Hepatic stellate cell (primary cell): ENCODE measurements around the gene CDH23.
"Not testable (repeated sequence)": the region's sequence is repeated elsewhere in the genome, so short reads cannot be mapped to it uniquely, and the experiment has no call there.

Source experiments
- DNase-seq: peaks from one replicate; pipeline ENCODE4 v3.0.0; 2011; ENCODE audit warnings: low spot score

Gene CDH23

GRCh38 chr10:71396711-71397295 lies at the start of gene CDH23:
TSS of gene CDH23 (plus strand) at chr10:71396920. CDS start at chr10:71439832, 42,912 bp downstream.
- DNase-seq, result no peak

GRCh38 chr10:71347587-71348395 lies 48.9 kb upstream of the CDH23 start:
- no peak for DNase-seq

DNA sequence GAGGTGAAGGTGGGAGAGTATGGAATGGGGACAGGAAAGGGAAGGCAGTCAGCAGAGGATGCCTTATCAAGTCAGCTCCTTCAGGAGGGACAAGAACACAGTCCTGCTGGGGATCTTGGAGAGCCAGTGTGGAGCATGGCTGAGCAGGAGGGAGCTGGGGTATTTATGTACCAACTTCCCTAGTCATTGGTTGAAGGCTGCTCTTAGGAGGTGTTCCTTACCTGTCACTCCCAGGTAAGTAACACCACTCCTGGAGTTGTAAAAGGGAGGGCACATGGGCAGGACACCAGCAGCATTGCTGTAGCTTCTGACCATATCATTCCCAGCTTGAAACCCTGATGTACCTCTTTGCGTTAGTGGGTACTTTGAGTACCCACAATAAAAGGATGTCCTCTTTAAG lies 47.9 kb upstream of the CDH23 start:
- no peak for DNase-seq

GRCh38 chr10:71349406-71349805 lies 47.3 kb upstream of the CDH23 start:
- no peak for DNase-seq

- no peak for DNase-seq
Measured at GRCh38 chr10:71351087-71351486, 45.6 kb upstream of the CDH23 start.

DNA sequence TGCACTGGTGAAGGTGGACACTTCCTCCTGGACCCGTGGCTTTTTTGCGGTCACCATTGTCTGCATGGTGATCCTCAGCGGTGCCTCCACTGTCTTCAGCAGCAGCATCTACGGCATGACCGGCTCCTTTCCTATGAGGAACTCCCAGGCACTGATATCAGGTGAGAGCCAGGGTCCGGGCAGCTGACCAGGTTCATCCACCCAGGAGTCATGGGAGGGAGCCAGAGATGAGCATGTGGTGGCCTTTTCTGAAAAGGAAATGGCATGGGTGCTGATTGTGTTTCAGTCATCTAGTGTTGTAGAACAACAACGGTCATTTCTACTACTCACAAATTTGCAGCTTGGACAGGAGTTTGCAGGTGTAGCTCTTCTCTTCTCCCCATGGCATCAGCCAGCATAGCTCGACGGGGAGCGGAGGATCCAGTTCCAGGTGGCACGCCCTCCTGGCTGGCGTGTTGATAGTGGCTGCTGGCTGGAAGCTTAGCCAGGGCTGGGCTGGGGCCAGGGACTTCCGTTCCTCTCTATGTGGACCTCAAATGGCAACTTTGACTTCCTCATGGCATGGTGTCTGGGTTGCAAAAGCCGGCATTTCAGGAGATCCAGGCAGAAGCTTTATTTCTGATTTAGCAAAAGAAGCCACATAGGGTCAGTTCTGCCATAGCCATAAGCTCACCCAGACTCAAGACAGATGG lies 44.9 kb upstream of the CDH23 start:
- no peak for DNase-seq

DNA sequence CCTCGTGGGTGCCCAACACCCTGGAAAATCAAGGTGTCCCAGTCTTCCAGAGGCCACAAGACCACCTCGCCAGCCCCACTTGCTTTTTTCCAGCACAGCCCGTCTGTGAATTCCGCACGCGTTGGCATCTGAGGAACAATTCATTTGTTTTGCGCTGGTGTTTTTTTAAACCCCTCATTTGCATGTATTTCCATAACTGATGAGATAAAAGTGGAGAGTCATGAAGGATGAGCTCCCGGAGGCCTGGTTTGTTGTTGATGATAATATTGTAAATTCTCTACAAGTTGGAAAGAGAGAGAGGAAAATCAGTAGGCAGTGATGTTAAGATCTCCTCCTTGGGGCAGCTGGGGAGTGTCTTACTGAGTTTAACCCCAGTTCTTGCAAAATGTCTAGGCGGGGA lies 43.1 kb upstream of the CDH23 start:
- DNase-seq, result no peak

DNA sequence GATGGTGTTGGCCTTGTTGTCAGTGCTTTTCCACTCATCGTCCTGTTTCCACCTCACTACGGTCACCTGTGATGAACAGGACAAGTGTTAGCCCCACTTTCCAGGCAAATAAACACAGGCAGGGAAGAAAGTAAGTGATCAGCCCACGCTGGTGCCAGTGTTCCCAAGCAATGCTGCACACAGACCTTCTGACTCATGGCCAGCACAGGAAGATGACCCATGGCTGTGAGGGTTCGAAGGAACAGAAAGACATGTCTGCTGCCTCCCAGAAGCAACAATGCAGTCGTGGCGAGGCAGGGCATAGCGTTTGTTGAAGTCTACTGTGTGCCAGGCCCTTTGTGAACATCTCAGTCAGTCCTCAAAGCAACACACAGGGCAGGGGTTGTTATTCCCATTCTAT lies 41.9 kb upstream of the CDH23 start:
- DNase-seq, result no peak

- no peak for DNase-seq
Measured at GRCh38 chr10:71355886-71356285, 40.8 kb upstream of the CDH23 start.

DNA sequence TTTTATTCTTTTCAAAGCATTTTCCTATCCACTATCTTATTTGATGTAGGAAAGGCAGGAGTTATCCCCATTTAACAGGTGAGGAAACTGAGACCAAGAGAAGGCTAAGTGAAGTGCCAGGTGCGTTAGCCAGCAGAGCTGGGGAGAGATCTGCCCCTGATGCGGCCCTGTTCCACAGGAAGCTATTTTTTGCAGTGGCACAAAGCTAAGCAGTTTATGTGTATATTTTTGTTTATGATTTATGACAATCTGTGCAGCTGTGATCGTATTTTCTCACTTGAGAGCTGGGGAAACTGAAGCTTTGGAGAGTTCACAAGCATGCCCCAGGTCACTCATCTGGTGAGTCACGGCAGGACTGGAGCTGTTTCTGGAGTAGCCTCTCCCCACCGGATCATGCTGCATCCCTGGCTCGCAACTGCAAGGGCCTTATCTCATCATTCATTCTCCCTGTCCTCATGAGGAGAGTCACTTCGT lies 38.9 kb upstream of the CDH23 start:
- DNase-seq, result no peak

GRCh38 chr10:71358277-71358676 lies 38.4 kb upstream of the CDH23 start:
- DNase-seq, result no peak

DNA sequence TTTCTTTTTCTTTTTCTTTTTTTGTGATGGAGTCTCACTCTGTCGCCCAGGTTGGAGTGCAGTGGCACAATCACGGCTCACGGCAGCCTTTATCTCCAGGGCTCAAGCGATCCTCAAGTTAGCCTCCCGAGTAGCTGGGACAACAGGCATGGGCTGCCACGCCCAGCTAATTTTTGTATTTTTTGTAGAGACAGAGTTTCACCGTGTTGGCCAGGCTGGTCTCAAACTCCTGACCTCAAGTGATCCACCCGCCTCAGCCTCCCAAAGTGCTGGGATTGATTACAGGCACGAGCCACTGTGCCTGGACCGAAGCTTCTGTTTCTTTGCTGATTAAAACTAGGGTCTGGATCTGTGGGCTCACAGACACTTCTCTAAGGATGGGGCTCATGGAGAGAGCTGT lies 37.8 kb upstream of the CDH23 start:
- DNase-seq, result not testable (repeated sequence)

GRCh38 chr10:71359364-71360046 lies 37.2 kb upstream of the CDH23 start:
- DNase-seq, result no peak

DNA sequence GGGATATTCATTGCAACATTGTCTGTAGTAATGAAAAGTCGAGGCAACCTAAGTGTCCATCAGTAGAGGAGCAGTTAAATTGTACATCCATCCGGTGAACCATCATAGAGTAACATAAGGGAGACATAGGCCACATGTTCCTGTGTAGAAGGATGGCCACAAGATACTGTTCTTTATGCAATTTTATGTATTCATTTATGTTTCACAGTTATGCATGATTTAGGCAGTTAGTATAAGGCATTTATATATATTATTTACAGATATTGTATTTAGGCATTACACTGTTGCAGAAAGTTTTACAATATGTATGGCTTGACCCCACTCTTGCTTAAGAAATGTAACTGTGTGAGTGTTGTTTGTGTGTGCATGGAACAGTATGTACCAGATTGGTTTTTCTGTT lies 36.0 kb upstream of the CDH23 start:
- DNase-seq, result no peak

DNA sequence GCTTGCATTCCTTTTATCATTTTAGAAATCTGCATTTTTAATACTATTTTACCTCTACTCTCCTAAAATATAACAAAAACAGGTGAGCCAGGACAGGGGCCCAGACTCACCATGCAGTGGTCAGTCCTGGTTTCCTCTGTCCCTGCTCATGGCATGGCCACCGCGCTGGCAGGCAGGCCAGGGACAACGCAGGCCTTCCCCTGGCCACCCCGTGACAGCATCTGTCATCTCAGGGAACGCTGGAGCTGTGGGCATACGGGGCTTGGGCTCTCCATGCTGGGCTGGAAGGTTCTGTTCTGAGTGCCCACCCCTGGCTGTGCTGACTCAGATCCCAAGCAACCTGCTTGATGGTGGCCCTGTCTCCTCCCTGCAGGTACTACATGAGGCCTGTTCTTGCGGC lies 35.1 kb upstream of the CDH23 start:
- DNase-seq, result no peak

DNA sequence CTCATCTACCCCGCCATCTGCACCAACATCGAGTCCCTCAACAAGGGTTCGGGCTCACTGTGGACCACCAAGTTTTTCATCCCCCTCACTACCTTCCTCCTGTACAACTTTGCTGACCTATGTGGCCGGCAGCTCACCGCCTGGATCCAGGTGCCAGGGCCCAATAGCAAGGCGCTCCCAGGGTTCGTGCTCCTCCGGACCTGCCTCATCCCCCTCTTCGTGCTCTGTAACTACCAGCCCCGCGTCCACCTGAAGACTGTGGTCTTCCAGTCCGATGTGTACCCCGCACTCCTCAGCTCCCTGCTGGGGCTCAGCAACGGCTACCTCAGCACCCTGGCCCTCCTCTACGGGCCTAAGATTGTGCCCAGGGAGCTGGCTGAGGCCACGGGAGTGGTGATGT lies 34.6 kb upstream of the CDH23 start:
- DNase-seq, result no peak

DNA sequence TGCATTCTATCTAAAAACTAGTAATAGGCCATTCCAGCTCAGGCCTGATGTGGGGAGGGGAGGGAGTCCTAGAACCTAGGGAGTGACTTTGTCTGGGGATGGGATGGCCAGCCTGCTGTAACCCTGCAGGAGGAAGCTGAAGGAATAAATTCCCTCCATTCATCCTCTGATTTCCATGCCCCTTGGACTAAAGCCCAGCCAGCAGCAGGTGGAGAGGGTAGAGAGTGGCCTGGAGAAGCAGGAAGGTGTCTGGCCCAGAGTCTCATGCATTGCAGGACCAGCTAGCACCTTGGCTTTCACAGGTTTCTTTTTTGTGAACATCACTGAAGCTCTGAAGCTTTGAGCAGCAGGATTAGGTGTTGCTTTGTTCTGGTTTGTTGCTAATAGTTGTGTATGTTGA lies 32.8 kb upstream of the CDH23 start:
- no peak for DNase-seq

GRCh38 chr10:71365366-71365765 lies 31.4 kb upstream of the CDH23 start:
- no peak for DNase-seq

DNA sequence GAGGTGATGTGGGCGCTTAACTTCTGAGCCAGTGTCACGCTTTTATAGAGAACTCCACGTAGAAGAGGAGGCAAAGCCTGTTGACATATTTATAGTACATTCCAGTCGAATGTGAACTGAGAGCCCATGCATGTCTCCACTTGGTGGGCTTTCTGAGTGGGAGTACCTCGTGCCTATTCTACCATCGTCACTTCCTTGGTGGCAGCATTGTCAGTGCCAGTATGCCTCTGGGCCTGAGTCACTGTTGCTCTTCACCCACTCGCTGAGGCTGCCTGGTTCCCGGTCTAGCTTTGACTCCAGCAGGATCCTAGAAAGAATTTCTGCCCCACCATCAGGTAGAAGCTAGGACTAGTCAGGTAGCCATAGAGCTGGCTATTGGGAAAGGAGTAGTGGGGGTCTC lies 30.0 kb upstream of the CDH23 start:
- no peak for DNase-seq

DNA sequence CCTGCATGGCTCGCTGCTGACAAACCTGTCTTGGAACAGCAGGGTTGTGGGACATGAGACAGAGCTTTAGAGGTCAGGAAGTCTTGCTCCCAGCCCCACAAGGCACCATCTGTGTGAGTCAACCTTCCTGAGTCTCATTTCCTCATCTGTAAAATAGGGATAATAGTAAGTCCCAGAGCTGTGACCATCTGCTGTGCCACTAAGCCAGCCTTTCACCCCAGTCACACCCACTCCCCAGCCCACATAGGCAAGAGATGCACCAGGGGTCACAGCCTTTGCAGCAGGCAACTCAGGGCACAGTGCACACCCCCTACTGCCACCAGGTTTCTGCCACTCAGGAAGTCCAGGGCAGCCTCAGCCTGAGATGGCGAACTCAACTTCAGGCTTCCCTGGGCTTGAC lies 29.4 kb upstream of the CDH23 start:
- no peak for DNase-seq

GRCh38 chr10:71368176-71368575 lies 28.5 kb upstream of the CDH23 start:
- no peak for DNase-seq

DNA sequence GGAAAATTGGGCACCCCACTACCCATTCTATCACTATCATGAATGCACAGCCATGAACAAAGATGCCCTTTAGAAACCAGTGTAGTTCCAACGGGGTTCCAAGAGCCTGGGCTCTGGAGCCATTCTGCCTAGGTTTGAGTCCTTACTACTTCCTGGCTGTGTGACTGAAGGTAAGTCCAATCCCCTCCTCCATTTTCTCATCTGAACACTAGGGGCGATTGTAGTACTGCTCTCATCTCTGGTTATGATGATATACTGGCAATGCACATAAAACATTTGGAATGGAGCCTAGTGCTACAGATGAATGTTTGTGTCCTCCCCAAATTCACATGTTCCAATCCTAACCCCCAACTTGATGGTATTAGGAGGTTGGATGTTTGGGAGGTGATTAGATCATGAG lies 28.1 kb upstream of the CDH23 start:
- DNase-seq, result no peak

DNA sequence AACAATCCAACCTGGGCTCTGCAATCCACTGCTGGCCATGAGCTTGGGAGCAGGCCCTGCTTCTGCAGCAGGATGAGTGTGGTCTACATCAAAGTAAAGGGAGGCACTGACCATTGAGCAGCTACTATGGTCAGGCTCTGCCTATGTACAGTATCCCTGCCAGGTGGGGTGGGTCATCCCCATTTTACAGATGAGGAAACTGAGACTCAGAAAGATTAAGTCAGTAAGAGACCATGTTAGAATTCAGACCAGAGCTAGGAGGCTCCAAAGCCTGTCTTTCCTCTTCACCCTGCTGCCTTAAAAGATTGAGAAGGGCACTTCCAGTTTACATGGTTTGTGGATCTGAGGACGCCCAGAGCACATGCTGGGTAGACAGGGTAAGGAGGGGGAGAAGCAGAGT lies 27.1 kb upstream of the CDH23 start:
- no peak for DNase-seq
